HG03135 (cell line): Measurements from ENCODE around the gene TRPV4.
A peak's percentile ranks its signal among the peaks of the same experiment; 100 is the strongest.
"Not testable (repeated sequence)": the region's sequence is repeated elsewhere in the genome, so short reads cannot be mapped to it uniquely, and the experiment has no call there.

Experiments
- ATAC-seq: cut with Tn5 transposase; IDR thresholded peaks from one replicate; pipeline ENCODE4 v1.9.1; 2021; ENCODE audit warnings: mild to moderate bottlenecking, moderate library complexity; ENCODE audit not compliant: unreplicated experiment

TRPV4 gene

DNA sequence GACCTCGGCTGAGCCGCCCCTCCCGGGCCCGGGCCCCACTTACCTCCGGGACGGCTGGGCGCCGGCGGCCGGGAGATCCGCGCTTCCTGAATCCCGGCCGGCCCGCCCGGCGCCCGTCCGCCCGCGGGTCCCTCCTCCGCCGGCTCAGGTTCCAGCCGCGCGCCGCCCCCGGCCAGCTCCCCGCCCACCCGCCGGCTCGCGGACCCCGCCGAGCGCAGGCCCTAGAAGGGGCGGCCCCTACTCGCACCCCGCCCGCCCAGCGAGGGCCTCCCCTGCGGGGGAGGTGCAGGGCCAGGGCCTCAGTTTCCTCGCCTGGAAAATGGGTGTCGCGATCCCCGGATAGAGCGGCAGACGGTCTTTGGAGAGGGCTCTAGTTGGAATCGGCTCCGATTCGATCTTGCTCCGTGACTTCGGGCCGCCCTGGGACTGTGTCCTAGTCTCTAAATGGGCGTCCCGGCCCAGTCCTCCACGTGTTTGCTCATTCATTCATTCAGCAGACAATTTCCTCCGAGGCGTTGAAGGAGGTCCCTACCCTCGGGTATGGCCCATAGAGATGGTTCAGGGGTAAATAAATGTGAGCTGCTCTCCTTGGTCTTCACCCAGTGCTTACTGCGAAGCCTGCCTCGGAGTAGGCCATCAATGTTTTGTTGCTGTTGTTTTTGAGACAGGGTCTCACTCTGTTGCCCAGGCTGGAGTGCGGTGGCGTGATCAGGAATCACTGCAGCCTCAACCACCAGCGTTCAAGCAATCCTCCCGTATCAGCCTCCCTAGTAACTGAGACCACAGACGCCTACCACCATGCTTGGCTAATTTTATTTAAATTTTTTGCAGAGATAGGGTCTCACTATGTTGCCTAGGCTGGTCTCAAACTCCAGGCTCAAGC is at the start of gene TRPV4:
TRPV4 (minus strand) TSS at position 92 of the 883 bp plus-strand sequence. CDS start 18,602 bp downstream, outside the sequence.
- ATAC-seq, result no peak

DNA sequence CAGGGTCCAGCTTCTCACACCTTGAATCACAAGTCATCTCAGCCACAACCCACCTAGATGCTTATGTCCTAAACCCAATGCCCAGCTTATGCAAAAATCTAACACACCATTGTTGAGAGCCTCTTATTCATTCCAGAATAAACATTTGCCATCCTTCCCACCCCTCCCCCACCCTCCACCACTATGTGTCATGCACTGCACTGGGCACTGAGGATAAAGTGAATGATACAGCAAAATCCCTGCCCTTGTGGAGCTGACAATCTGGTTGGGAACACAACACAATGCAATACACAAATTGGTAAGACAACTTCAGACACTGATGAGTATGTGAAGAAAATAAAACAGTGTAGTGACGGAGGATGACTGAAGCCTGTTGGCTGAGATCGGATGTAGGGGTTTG is 48.6 kb upstream of the TRPV4 start:
- no peak for ATAC-seq

- ATAC-seq, result no peak
Observed at GRCh38 chr12:109880938-109881337, 47.7 kb upstream of the TRPV4 start.

DNA sequence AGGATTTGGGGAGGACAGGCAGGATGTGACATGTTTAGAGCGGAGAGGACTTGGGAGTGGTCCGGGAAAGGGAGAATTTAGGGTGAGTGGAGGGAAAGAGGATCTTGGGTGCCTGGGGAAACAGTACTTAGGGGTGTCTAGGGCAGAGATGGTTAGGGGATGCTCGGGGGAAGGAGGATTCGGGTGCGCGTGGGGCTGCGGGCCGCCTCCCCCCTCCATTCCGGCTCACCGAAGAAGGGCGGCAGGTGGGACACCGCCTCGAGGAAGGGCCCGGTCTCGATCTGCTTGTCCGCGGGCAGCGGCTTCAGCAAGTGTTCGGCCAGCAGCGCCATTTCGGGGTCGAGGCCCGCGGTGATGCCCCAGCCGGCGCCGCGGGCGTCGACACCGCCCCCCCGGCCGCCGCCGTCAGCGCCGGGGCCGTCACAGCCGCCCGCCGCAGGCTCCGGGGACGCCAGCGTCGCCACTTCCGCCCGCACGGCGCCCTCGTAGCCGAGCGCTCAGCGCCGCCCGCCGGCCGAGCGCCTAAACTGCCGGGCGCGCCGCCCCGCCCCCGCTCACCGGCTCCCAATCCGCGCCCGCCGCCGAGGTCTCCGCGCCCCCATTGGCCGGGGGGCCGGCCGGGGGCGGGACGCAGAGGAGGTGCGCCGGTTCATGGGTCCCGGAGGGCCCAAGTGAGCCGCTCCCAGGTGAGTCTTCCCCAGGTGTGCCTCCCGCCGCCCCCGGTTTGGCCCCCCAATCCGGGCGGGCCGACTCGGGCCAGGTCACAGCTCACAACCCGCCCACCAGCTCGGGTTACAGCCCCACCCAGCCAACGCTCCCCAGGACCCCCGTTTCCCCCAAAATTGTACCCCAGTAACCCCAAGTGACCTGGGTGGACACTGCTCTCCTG is 47.1 kb upstream of the TRPV4 start, which contains the start of gene GLTP:
GLTP (minus strand) TSS at position 499 of the 889 bp plus-strand sequence; CDS start at position 332, 167 bp downstream.
- peak; percentile 92 for ATAC-seq

DNA sequence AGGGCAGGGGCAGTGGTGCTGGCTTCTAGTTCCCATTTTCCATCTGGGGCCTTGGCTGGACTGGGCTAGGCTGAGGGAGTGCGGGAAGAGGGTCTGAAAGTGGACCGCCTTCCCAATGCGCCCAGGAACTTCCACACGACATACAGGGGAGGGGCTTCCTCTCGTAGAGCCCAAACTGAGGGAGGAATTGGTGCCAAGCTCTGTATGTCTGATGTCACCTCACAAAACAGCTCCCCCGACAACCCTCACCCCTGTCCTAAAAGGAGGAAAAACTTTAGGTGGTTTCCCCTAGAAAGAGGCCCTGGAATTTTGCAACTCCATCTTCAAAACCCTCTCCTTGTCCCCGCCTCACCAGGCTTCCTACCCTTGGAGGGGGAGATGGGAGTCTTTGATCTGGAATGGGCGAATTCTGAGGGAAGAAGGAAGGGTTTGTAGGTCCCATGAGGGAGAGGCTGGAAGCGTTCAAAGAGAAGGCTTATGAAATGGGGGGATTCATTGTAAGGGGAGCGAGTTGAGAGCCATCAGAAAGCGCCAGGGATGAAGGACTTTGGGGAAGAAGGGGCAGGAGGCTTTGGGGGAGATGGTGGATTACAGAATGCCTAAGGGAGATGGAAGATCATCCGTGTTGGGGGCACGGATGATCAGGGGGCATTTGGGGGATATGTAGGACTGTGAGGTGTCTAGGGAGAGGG is 46.3 kb upstream of the TRPV4 start:
- no peak for ATAC-seq

GRCh38 chr12:109878749-109879148 is 45.6 kb upstream of the TRPV4 start:
- no peak for ATAC-seq

- ATAC-seq, result no peak
Observed at GRCh38 chr12:109878247-109878625, 45.0 kb upstream of the TRPV4 start.

- ATAC-seq, result no peak
Observed at GRCh38 chr12:109877504-109878246, 44.5 kb upstream of the TRPV4 start.

DNA sequence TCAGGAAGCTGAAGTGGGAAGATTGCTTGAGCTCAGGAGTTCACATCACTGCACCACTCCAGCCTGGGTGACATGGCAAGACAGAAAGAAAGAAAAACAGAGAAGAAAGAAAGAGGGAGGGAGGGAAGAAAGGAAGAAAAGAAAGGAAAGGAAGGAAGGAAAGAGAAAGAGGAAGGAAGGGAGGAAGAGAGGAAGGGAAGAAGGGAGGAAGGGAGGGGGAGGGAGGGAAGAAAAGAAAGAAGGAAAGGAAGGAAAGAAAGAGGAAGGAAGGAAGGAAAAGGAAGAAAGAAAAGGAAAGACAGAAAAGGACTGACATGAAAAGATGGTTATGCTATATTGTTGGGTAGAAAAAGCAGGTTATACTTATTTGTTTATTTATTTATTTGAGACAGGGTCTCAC is 43.2 kb upstream of the TRPV4 start:
- no peak for ATAC-seq

DNA sequence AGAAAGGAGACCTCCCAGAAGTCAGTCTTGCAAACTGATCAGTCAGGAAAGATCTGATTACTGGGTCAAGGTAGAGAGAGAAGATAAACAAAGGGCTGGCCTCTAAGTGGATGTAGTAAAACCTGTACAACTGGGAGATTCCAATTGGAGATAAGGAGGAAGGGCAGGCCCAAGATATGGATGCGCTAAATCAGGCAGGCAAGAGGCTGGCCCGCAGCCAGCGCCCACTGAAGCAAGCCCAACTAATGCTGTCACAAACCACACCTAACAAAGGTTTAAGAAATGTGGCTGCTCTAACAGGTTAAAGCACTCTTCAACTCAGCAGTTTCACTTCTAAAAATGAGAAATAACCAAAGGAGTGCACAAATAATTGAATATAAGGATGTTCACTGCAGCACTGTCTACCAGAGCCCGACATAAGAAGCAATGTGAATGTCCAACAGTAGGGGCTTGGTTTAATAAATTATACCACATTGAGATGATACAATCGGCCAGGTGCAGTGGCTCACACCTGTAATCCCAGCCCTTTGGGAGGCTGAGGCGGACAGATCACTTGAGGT is 42.5 kb upstream of the TRPV4 start:
- no peak for ATAC-seq

DNA sequence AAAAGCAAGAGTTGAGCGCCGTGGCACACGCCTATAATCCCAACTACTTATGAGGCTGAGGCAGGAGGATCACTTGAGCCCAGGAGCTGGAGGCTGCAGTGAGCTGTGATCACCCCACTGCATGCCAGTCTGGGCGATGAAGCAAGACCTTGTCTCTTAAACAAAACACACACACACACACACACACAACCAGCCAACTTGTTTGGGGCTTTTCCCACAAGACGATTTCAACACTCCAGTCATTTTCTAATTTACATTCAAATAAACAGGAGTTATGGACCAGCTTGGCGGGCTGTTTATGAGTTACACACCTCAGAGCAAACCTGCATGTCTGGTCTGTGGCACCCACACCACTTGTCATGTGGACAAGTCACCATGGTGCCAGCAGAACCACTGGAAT is 40.5 kb upstream of the TRPV4 start:
- ATAC-seq, result no peak

- ATAC-seq, result no peak
Observed at GRCh38 chr12:109871668-109872314, 38.6 kb upstream of the TRPV4 start.

GRCh38 chr12:109870648-109871047 is 37.5 kb upstream of the TRPV4 start:
- no peak for ATAC-seq

- ATAC-seq, result no peak
Observed at GRCh38 chr12:109868182-109869051, 35.2 kb upstream of the TRPV4 start.

GRCh38 chr12:109864916-109865315 is 31.7 kb upstream of the TRPV4 start:
- no peak for ATAC-seq

DNA sequence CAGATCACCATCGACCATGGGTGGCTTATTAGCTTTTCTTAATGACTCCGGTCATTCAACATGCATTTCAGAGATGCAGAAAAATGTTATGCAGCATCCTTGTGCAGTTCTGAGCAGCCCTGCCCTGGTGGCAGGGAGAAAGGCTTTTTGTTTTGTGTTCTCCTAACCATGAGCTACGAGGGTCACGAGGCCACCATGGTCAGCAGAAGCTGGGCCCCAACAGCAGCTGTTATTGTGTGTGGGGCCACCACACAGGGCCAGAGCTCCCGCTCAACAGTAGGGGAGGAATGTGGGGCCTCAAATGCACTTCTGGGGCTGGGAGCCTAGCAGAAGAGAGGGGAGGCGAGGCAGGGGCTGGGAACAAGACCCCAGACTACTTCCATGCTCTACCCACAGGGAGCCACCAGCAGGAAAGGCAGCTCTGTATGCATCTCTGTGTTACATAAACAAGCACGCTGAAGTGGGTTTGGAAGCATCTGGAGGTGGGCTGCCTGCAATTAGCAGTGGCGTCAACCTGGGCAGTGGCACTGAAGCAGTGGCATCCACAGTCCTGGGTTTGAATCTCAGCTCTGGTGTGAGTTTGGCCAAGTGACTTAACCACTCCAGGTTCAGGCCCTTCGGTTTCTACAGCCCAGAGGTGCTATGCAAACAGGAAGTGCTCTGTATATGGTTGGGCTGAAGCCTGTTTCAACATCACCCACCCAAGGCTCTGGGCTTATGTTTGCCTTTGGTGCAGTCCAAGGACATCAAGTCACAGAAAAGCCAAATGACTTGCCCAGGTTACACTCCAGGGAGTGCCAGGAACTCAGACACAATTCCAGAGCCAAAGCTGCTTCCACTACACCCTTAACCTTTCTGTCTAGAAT is 30.9 kb upstream of the TRPV4 start:
- ATAC-seq, result no peak

GRCh38 chr12:109862491-109862890 is 29.3 kb upstream of the TRPV4 start:
- not testable (repeated sequence) for ATAC-seq
